Neural crest cell (in vitro differentiated cells): ENCODE data around the gene RFTN2. TPM values are rescaled to one million over a fixed set of nuclear protein-coding genes. Genes with fewer than 3 reads are reported as not detected.
"Not testable (repeated sequence)": the region's sequence is repeated elsewhere in the genome, so short reads cannot be mapped to it uniquely, and the experiment has no call there.

ENCODE experiments used
- DNase-seq: peaks from one replicate; pipeline ENCODE4 v3.0.0; 2021; ENCODE audit warnings: low read depth, mixed read lengths, low spot score
- H3K27ac Mint-ChIP-seq: one replicate; pipeline ENCODE4 v1.8.0; 2021; ENCODE audit warnings: mild to moderate bottlenecking, mixed read lengths; ENCODE audit not compliant: unreplicated experiment
- H3K27me3 Mint-ChIP-seq: 2 replicates; pipeline ENCODE4 v1.8.0; 2021; ENCODE audit warnings: low read depth, mild to moderate bottlenecking, mixed read lengths
- H3K36me3 Mint-ChIP-seq: 2 replicates; pipeline ENCODE4 v1.8.0; 2021; ENCODE audit warnings: low read depth, mild to moderate bottlenecking, mixed read lengths
- H3K4me1 Mint-ChIP-seq: 2 replicates; pipeline ENCODE4 v1.8.0; 2021; ENCODE audit warnings: mixed read lengths
- H3K4me3 Mint-ChIP-seq: one replicate; pipeline ENCODE4 v1.8.0; 2021; ENCODE audit warnings: mild to moderate bottlenecking, mixed read lengths
- H3K9me3 Mint-ChIP-seq: 2 replicates; pipeline ENCODE4 v1.8.0; 2021; ENCODE audit warnings: mixed read lengths
- CTCF ChIP-seq: fragments of 200-600 bp; sonication (generic); conservative IDR thresholded peaks from 2 replicates; pipeline ENCODE4 v1.5.0; 2021; ENCODE audit warnings: antibody characterized with exemption, mild to moderate bottlenecking
- total RNA-seq: library from RNA; stranded (reverse); gene quantifications from 2 replicates; pipeline ENCODE4 v1.2.1, GENCODE V29; 2021

RFTN2 gene
- total RNA-seq, 1 donor from 2014 or later = 16.0 TPM

DNA sequence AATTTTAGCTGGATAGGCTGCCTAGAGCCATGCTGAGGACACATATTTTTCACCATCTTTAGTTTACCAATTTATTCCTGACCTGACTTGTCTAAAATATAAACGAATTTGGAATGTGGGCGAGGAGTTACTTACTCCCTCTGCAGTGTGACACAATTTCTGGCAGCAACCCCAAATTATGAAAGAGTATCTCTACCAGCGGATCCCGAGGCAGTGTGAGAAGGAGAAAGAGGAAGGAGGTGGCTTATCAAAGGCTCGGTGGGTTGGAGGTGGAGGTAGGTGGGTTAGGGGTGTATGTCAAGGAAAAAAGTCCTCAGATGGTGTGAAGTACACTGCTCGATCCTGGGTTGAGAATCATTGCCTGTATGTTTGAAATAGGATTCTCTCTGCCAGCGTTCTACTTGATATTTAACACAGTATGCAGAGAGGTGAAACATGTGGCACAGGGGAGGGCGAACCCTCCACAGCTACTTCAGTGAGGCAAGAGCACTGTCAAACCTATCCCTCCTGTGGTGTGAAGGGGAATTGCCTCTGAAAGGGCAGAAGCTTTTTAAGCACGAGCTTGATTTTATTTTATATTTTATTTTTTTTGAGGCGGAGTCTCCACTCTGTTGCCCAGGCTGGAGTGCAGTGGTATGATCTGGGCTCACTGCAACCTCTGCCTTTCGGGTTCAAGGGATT, 76.0 kb downstream of the RFTN2 start:
- TF ChIP-seq CTCF = peak; percentile 51
- Mint-ChIP-seq H3K36me3 (peaks cover 29% of the 10 kb centered on the region), H3K27me3 (no peaks in the 10 kb centered on the region), H3K27ac (peak overlapping the region; percentile 38), H3K4me3 (no peak overlapping the region), H3K4me1 (peaks cover 39% of the 10 kb centered on the region), H3K9me3 (peaks cover 4% of the 10 kb centered on the region)
- DNase-seq = no peak

GRCh38 chr2:197598450-197598849, 76.9 kb downstream of the RFTN2 start:
- peaks cover 27% of the 10 kb centered on the region for H3K36me3 Mint-ChIP-seq
- DNase-seq = no peak
- peaks cover 33% of the 10 kb centered on the region for H3K4me1 Mint-ChIP-seq
- H3K4me3 Mint-ChIP-seq = no peak overlapping the region
- TF ChIP-seq CTCF = no peak
- H3K27ac Mint-ChIP-seq = peak overlapping the region; percentile 68
- no peaks in the 10 kb centered on the region for H3K27me3 Mint-ChIP-seq
- peaks cover 4% of the 10 kb centered on the region for H3K9me3 Mint-ChIP-seq

DNA sequence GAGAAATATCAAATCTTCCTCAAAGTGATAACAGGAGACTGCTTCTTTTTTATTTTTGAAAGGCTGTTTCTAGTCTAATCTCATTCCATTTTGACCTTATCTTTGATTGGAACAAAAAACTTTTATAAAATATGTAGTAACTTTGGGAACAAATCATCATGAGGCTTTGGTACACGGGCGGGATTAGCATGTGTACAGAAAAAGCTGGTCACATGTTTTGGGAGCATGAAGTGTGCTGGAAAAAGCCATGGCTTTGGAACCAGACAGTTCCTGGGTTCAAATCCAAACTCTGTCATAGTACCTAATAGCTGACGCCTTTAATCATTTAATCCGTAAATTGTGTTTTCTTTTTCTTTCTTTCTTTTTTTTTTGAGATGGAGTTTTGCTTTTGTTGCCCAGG, 78.2 kb downstream of the RFTN2 start:
- Mint-ChIP-seq H3K36me3 (peaks cover 23% of the 10 kb centered on the region), H3K27ac (peak overlapping the region; percentile 84), H3K4me1 (peaks cover 33% of the 10 kb centered on the region), H3K9me3 (peaks cover 4% of the 10 kb centered on the region), H3K4me3 (no peak overlapping the region), H3K27me3 (no peaks in the 10 kb centered on the region)
- no peak for DNase-seq
- TF ChIP-seq CTCF = no peak

DNA sequence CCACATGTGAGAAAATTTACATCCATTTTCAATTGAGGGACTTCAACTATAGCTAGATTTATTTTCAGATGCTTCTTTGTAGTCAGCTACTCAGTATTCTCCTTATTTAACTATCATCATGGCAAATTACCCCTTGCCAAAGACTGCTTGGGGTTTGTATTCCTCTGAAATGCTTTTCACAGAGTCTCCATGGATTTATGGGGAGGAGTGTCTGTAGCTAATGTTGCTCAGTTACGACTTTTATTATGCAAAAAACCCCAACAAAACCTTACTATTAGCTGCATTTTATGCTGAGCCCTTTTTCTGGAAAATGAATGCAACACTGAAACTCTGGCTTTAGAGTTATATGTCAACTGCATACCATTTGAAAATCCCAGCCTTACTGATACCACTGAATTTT, 78.6 kb downstream of the RFTN2 start:
- H3K27me3 Mint-ChIP-seq = no peaks in the 10 kb centered on the region
- H3K27ac Mint-ChIP-seq = peak overlapping the region; percentile 35
- H3K9me3 Mint-ChIP-seq = peaks cover 4% of the 10 kb centered on the region
- peaks cover 33% of the 10 kb centered on the region for H3K4me1 Mint-ChIP-seq
- no peak for DNase-seq
- H3K36me3 Mint-ChIP-seq = peaks cover 23% of the 10 kb centered on the region
- TF ChIP-seq CTCF = no peak
- no peak overlapping the region for H3K4me3 Mint-ChIP-seq

- TF ChIP-seq CTCF = no peak
- H3K4me3 Mint-ChIP-seq = no peak overlapping the region
- H3K27ac Mint-ChIP-seq = no peak overlapping the region
- peaks cover 25% of the 10 kb centered on the region for H3K36me3 Mint-ChIP-seq
- DNase-seq = no peak
- peaks cover 3% of the 10 kb centered on the region for H3K9me3 Mint-ChIP-seq
- no peaks in the 10 kb centered on the region for H3K27me3 Mint-ChIP-seq
- H3K4me1 Mint-ChIP-seq = peaks cover 18% of the 10 kb centered on the region
Observed at GRCh38 chr2:197591339-197592072, 83.9 kb downstream of the RFTN2 start.

DNA sequence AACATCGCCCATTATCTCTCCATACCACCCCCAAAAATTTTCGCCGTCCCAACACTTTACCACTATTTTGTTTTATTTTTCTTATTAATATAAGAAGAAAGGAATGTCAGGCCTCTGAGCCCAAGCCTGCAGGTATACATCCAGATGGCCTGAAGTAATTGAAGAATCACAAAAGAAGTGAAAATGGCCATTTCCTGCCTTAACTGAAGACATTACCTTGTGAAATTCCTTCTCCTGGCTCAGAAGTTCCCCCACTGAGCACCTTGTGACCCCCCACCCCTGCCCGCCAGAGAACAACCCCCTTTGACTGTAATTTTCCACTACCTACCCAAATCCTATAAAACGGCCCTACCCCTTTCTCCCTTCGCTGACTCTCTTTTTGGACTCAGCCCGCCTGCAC, 88.1 kb downstream of the RFTN2 start:
- H3K27ac Mint-ChIP-seq, H3K9me3 Mint-ChIP-seq, H3K27me3 Mint-ChIP-seq, H3K4me1 Mint-ChIP-seq, DNase-seq, H3K4me3 Mint-ChIP-seq: not testable (repeated sequence)
- peaks cover 16% of the 10 kb centered on the region for H3K36me3 Mint-ChIP-seq

GRCh38 chr2:197580166-197580565, 95.2 kb downstream of the RFTN2 start:
- H3K9me3 Mint-ChIP-seq, H3K36me3 Mint-ChIP-seq, H3K27ac Mint-ChIP-seq, H3K4me3 Mint-ChIP-seq, DNase-seq, H3K4me1 Mint-ChIP-seq, H3K27me3 Mint-ChIP-seq: not testable (repeated sequence)

- H3K36me3 Mint-ChIP-seq = peaks cover 20% of the 10 kb centered on the region
- not testable (repeated sequence) for H3K4me3 Mint-ChIP-seq, H3K27ac Mint-ChIP-seq, H3K4me1 Mint-ChIP-seq, H3K9me3 Mint-ChIP-seq, H3K27me3 Mint-ChIP-seq, DNase-seq
Observed at GRCh38 chr2:197578294-197578693, 97.1 kb downstream of the RFTN2 start.
